ENCODE results near the gene CYP2J2.

DNA sequence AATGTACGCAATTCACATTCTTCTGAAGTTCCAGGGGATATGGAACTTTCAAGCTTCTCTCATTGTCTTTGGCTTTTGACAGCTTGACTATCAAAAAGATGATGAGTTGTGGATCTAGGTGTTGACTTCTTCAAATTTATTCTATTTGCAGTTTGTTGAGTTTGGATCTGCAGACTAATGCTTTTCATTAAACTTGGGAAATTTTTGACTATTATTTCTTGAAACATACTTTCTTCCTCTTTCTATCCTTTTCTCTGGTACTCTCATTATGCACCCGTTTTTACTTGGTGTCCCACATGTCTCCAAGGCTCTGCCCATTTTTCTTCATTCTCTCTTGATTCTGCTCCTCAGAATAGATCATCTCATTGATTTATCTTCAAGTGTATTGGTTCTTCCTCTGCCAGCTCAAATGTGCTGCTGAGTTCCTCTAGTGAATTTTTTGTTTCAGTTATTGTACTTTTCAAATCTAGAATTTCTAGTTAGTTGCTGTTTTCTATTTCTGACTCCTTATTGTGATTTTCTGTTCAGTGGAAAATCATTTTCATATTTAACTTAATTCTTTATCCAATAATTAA lies 49.4 kb downstream of the CYP2J2 start:
- TF ChIP-seq, protein P1, sequence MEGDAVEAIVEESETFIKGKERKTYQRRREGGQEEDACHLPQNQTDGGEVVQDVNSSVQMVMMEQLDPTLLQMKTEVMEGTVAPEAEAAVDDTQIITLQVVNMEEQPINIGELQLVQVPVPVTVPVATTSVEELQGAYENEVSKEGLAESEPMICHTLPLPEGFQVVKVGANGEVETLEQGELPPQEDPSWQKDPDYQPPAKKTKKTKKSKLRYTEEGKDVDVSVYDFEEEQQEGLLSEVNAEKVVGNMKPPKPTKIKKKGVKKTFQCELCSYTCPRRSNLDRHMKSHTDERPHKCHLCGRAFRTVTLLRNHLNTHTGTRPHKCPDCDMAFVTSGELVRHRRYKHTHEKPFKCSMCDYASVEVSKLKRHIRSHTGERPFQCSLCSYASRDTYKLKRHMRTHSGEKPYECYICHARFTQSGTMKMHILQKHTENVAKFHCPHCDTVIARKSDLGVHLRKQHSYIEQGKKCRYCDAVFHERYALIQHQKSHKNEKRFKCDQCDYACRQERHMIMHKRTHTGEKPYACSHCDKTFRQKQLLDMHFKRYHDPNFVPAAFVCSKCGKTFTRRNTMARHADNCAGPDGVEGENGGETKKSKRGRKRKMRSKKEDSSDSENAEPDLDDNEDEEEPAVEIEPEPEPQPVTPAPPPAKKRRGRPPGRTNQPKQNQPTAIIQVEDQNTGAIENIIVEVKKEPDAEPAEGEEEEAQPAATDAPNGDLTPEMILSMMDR (IDR thresholded peaks at IDR 0.05) = no peak
- no peak for TF ChIP-seq EZH2 (IDR thresholded peaks at IDR 0.05)
